HEK293 (cell line): Measurements from ENCODE around the gene FANCE.

Experiments used
- CTCF ChIA-PET: fragments of 350-600 bp; formaldehyde crosslinking; extraction: SDS; loops from one replicate; lab custom pipeline; 2021; ENCODE audit warnings: antibody characterized with exemption; lab: Yijun Ruan, JAX
- POLR2A ChIA-PET: fragments of 300-600 bp; formaldehyde crosslinking; extraction: SDS; loops from one replicate; lab custom pipeline; 2020; ENCODE audit warnings: antibody characterized with exemption, inconsistent platforms; lab: Yijun Ruan, JAX
- H3K27ac ChIP-seq: fragments of 200-500 bp; sonication (Bioruptor generic); 2 replicates; pipeline ENCODE4 v1.5.1; 2014; ENCODE audit warnings: low read depth, low read length, control low read depth, inconsistent platforms; ENCODE audit errors: extremely low read depth
- H3K36me3 ChIP-seq, 2 experiments: fragments of 200-500 bp in 1 of 2; sonication (Bioruptor generic) in 1 of 2; 1 replicate in 1 of 2; 2 replicates in 1 of 2; pipeline ENCODE4 v1.5.1; 2014 to 2017; ENCODE audit warnings: inconsistent platforms in 2 of 2, low read length in 2 of 2; ENCODE audit not compliant: control insufficient read depth in 2 of 2, insufficient read depth in 1 of 2
- H3K4me1 ChIP-seq: fragments of 200-500 bp; sonication (Bioruptor generic); 2 replicates; pipeline ENCODE4 v1.5.1; 2014; ENCODE audit warnings: mild to moderate bottlenecking, low read length, inconsistent platforms; ENCODE audit not compliant: control insufficient read depth, insufficient read depth
- H3K4me3 ChIP-seq: 2 replicates; pipeline ENCODE4 v1.5.1; 2011; ENCODE audit warnings: low read depth, mild to moderate bottlenecking, control low read depth, low read length, moderate library complexity
- H3K9me3 ChIP-seq: fragments of 200-500 bp; sonication (Bioruptor generic); 2 replicates; pipeline ENCODE4 v1.5.1; 2014; ENCODE audit warnings: low read depth, low read length, inconsistent platforms; ENCODE audit not compliant: control insufficient read depth, insufficient read depth
- GLI2 ChIP-seq: fragments of 450-650 bp; formaldehyde crosslinking; IDR thresholded peaks from 2 replicates; pipeline ENCODE4; 2017; ENCODE audit warnings: missing biosample characterization, missing genetic modification characterization, low read depth, borderline replicate concordance
- MZF1 ChIP-seq: fragments of 450-650 bp; formaldehyde crosslinking; IDR thresholded peaks from 2 replicates; pipeline ENCODE4 v1.5.1; 2017; ENCODE audit warnings: missing biosample characterization, missing genetic modification characterization, borderline replicate concordance
- REPIN1 ChIP-seq: fragments of 450-650 bp; formaldehyde crosslinking; IDR thresholded peaks from 2 replicates; pipeline ENCODE4 v1.5.1; 2017; ENCODE audit warnings: missing biosample characterization, missing genetic modification characterization, low read depth
- SP2 ChIP-seq: fragments of 450-650 bp; formaldehyde crosslinking; IDR thresholded peaks from 2 replicates; pipeline ENCODE4 v1.5.1; 2016; ENCODE audit warnings: missing biosample characterization, missing genetic modification characterization
- SP3 ChIP-seq: fragments of 450-650 bp; formaldehyde crosslinking; IDR thresholded peaks from 2 replicates; pipeline ENCODE4 v1.5.1; 2016; ENCODE audit warnings: missing biosample characterization, missing genetic modification characterization
- ZBTB20 ChIP-seq: fragments of 450-650 bp; formaldehyde crosslinking; IDR thresholded peaks from 2 replicates; pipeline ENCODE4 v1.5.1; 2016; ENCODE audit warnings: missing biosample characterization, missing genetic modification characterization
- ZBTB48 ChIP-seq: fragments of 450-650 bp; formaldehyde crosslinking; IDR thresholded peaks from 2 replicates; pipeline ENCODE4 v1.5.1; 2016; ENCODE audit warnings: missing biosample characterization, missing genetic modification characterization
- ZBTB8A ChIP-seq: fragments of 450-650 bp; formaldehyde crosslinking; IDR thresholded peaks from 2 replicates; pipeline ENCODE4 v1.5.1; 2016; ENCODE audit warnings: missing biosample characterization, missing genetic modification characterization
- ZFP3 ChIP-seq: fragments of 450-650 bp; formaldehyde crosslinking; IDR thresholded peaks from 2 replicates; pipeline ENCODE4 v1.5.1; 2016; ENCODE audit warnings: low read depth, missing biosample characterization, missing genetic modification characterization
- ZNF121 ChIP-seq: fragments of 450-650 bp; formaldehyde crosslinking; IDR thresholded peaks from 2 replicates; pipeline ENCODE4 v1.5.1; 2016; ENCODE audit warnings: missing biosample characterization, missing genetic modification characterization
- ZNF239 ChIP-seq: fragments of 450-650 bp; formaldehyde crosslinking; IDR thresholded peaks from 2 replicates; pipeline ENCODE4 v1.5.1; 2016; ENCODE audit warnings: missing biosample characterization, missing genetic modification characterization
- ZNF274 ChIP-seq, 2 experiments: fragments of 200-500 bp in 1 of 2; fragments of 450-650 bp in 1 of 2; sonication (Bioruptor generic) in 1 of 2; formaldehyde crosslinking in 1 of 2; IDR thresholded peaks; 2 replicates each; pipeline versions ENCODE4 v1.5.1 to v1.6.1; 2014 to 2016; ENCODE audit warnings: borderline replicate concordance in 1 of 2, inconsistent platforms in 1 of 2, low read length in 1 of 2, missing biosample characterization in 1 of 2, missing genetic modification characterization in 1 of 2
- ZNF335 ChIP-seq: fragments of 450-650 bp; formaldehyde crosslinking; conservative IDR thresholded peaks from 2 replicates; pipeline ENCODE4 v1.5.1; 2016; ENCODE audit warnings: missing biosample characterization, missing genetic modification characterization
- ZNF404 ChIP-seq: fragments of 450-650 bp; formaldehyde crosslinking; IDR thresholded peaks from 2 replicates; pipeline ENCODE4 v1.5.1; 2017; ENCODE audit warnings: missing biosample characterization, missing genetic modification characterization
- ZNF521 ChIP-seq: fragments of 450-650 bp; formaldehyde crosslinking; IDR thresholded peaks from 2 replicates; pipeline ENCODE4 v1.5.1; 2017; ENCODE audit warnings: missing biosample characterization, mild to moderate bottlenecking, missing genetic modification characterization
- ZNF571 ChIP-seq: fragments of 450-650 bp; formaldehyde crosslinking; IDR thresholded peaks from 2 replicates; pipeline ENCODE4 v1.5.0; 2017; ENCODE audit warnings: missing biosample characterization, missing genetic modification characterization
- ZNF660 ChIP-seq: fragments of 450-650 bp; IDR thresholded peaks from 2 replicates; pipeline ENCODE4 v1.5.1; 2018; ENCODE audit warnings: missing biosample characterization, mild to moderate bottlenecking, missing genetic modification characterization
- ZNF677 ChIP-seq: fragments of 450-650 bp; IDR thresholded peaks from 2 replicates; pipeline ENCODE4 v1.5.0; 2018; ENCODE audit warnings: missing biosample characterization, mild to moderate bottlenecking, missing genetic modification characterization, moderate library complexity
- ZNF785 ChIP-seq: fragments of 450-650 bp; formaldehyde crosslinking; IDR thresholded peaks from 2 replicates; pipeline ENCODE4 v1.5.1; 2016; ENCODE audit warnings: missing biosample characterization, missing genetic modification characterization
- ZSCAN23 ChIP-seq: fragments of 450-650 bp; formaldehyde crosslinking; IDR thresholded peaks from 2 replicates; pipeline ENCODE4 v1.5.1; 2016; ENCODE audit warnings: missing biosample characterization, missing genetic modification characterization
- ZSCAN30 ChIP-seq: fragments of 450-650 bp; IDR thresholded peaks from 2 replicates; pipeline ENCODE4 v1.5.1; 2018; ENCODE audit warnings: missing biosample characterization, mild to moderate bottlenecking, missing genetic modification characterization, moderate library complexity
- TF ChIP-seq, protein P1 (sequence below): fragments of 450-650 bp; formaldehyde crosslinking; IDR thresholded peaks from 2 replicates; pipeline ENCODE4 v1.5.0; 2017; ENCODE audit warnings: missing biosample characterization, missing genetic modification characterization, borderline replicate concordance
- TF ChIP-seq, protein P2 (sequence below): fragments of 450-650 bp; formaldehyde crosslinking; IDR thresholded peaks from 2 replicates; pipeline ENCODE4 v1.5.1; 2017; ENCODE audit warnings: missing biosample characterization, missing genetic modification characterization
- TF ChIP-seq, protein P3 (sequence below): fragments of 450-650 bp; formaldehyde crosslinking; IDR thresholded peaks from 2 replicates; pipeline ENCODE4 v1.5.1; 2016; ENCODE audit warnings: missing biosample characterization, missing genetic modification characterization

Gene FANCE

DNA sequence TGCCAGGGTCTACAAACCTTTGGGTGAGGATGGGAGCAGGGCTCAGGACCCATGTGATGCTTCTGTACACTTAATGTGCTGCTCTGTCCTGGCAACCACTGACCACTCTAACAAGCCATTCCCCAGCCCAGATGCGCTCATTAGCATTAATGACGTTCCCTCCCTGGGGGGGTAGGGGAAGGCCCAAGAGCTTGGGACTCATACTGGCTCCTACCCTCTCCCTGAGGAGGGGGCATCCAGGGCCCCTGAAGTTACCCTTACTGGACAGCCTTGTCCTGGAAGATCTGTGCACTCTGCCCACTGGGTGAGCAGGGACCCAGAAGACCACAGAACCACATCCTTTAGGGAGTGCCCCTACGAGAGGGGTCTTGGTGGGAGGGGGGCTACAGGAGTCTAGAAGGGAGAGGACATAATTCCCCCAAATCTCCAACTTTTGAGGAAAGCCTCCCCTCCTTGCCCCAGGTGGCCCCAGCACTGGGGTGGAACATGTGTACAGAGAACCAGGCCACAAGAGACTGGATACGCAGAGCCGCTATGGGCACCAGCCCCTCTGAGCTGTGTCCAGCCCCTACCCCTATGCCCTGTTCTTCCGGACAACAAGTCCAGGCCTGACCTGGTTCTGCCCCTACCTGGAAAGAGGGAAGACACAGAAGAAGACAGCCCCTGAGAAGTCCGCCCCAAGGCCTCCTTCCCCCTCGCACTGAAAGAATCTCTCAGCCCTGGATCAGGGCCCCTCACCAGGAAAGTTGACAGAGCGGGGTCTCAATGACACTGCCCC lies 43.3 kb downstream of the FANCE start:
- Histone ChIP-seq H3K4me3 (peak overlapping the region; percentile 73), H3K4me1 (peaks cover 12% of the 10 kb centered on the region), H3K27ac (no peak overlapping the region; the same call in 1 of the 2 replicates), H3K36me3 (peaks cover 0 to 4% of the 10 kb centered on the region in 2 experiments; a peak in 1 of 3 replicates), H3K9me3 (no peaks in the 10 kb centered on the region)
- ChIA-PET CTCF (interaction anchor here (0.6 to 1.1 kb wide), 3 partner anchors 9 to 242 kb away, joined by 3 to 4 read pairs (median 3); partner anchors contain the start of gene ARMC12), POLR2A (interaction anchor here (0.6 to 4.3 kb wide), 7 partner anchors 8 to 175 kb away, joined by 3 to 40 read pairs (median 6); partner anchors contain the start of gene RPL10A)
- TF ChIP-seq, protein P1, sequence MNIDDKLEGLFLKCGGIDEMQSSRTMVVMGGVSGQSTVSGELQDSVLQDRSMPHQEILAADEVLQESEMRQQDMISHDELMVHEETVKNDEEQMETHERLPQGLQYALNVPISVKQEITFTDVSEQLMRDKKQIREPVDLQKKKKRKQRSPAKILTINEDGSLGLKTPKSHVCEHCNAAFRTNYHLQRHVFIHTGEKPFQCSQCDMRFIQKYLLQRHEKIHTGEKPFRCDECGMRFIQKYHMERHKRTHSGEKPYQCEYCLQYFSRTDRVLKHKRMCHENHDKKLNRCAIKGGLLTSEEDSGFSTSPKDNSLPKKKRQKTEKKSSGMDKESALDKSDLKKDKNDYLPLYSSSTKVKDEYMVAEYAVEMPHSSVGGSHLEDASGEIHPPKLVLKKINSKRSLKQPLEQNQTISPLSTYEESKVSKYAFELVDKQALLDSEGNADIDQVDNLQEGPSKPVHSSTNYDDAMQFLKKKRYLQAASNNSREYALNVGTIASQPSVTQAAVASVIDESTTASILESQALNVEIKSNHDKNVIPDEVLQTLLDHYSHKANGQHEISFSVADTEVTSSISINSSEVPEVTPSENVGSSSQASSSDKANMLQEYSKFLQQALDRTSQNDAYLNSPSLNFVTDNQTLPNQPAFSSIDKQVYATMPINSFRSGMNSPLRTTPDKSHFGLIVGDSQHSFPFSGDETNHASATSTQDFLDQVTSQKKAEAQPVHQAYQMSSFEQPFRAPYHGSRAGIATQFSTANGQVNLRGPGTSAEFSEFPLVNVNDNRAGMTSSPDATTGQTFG (tag by site-specific recombination) = no peak
- TF ChIP-seq ZNF239 (no peak), ZNF571 (tag by site-specific recombination) (no peak), ZNF785 (tag by site-specific recombination) (no peak)

DNA sequence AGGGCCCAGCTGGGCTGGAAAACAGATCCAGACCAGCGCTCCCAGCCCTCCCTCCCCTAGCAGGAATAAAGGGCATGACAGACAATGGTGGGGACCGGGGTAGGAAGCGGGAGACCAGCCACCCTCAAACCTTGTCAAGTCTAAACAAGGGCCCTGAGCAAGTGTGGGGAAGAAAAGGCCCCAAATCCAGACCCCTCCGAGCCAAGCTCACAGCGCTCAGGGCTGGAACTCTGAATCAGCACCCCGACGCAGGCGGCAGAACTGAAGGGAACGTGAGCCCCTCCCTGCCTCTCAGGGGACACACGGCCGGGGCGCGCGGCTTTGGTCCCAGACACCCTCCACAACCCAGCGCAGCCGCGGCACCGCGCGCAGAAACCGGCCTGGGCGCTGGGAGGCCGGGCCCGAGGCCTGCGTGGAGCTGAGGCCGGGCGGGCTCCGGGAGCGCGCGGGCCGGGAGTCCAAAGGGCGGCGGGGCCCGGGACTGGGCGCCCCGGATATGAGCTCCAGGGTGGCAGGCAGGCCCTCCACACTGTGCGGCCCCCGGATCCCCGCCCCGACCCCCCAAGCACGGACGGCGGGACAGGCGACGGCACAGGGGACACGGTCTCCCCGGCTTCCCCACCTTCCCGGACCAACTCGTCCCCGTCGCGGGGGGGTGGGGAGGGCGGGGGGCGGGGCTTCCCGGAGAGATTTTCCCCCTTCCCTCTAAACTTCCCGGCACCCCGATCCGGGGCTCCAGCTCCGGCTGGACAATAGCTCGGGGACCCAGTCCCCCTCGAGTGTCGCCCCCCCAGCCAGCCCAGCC lies 44.1 kb downstream of the FANCE start:
- H3K27ac ChIP-seq = peak overlapping the region; percentile 38; the same call in 1 of the 2 replicates
- H3K4me3 ChIP-seq = peak overlapping the region; percentile 73
- ChIA-PET POLR2A (interaction anchor here (1.0 to 4.3 kb wide), 10 partner anchors 9 to 237 kb away, joined by 3 to 40 read pairs (median 4); partner anchors contain the start of genes RPL10A and ZNF76), CTCF (interaction anchor here (0.6 to 1.1 kb wide), 5 partner anchors 9 to 240 kb away, joined by 3 to 8 read pairs (median 3); no protein-coding TSS in a partner anchor)
- no peaks in the 10 kb centered on the region for H3K9me3 ChIP-seq
- H3K36me3 ChIP-seq = peaks cover 0 to 4% of the 10 kb centered on the region in 2 experiments; a peak in 1 of 3 replicates
- peaks cover 8% of the 10 kb centered on the region for H3K4me1 ChIP-seq
- TF ChIP-seq REPIN1 (tag by site-specific recombination) (no peak), MZF1 (tag by site-specific recombination) (no peak), ZBTB48 (tag by site-specific recombination) (peak; percentile 65), ZSCAN30 (tag by site-specific recombination) (no peak), SP3 (tag by site-specific recombination) (peak; percentile 49), ZNF404 (tag by site-specific recombination) (no peak), ZFP3 (tag by site-specific recombination) (no peak), ZNF660 (tag by site-specific recombination) (peak; percentile 61; the same call in 1 of the 2 replicates), GLI2 (no peak), ZNF274 (IDR thresholded peaks at IDR 0.05; ENCODE audit: low read length) (no peak), ZNF274 (tag by site-specific recombination; IDR thresholded peaks at IDR 0.05; ENCODE audit: borderline replicate concordance) (no peak), ZNF521 (tag by site-specific recombination) (no peak), ZNF677 (tag by site-specific recombination) (no peak), ZBTB20 (tag by site-specific recombination) (peak; percentile 79), SP2 (no peak; the same call in 1 of the 2 replicates), ZNF335 (peak; percentile 53), ZBTB8A (tag by site-specific recombination) (peak; percentile 79), ZNF121 (tag by site-specific recombination) (peak; percentile 96), ZSCAN23 (no peak)
- TF ChIP-seq, protein P2, sequence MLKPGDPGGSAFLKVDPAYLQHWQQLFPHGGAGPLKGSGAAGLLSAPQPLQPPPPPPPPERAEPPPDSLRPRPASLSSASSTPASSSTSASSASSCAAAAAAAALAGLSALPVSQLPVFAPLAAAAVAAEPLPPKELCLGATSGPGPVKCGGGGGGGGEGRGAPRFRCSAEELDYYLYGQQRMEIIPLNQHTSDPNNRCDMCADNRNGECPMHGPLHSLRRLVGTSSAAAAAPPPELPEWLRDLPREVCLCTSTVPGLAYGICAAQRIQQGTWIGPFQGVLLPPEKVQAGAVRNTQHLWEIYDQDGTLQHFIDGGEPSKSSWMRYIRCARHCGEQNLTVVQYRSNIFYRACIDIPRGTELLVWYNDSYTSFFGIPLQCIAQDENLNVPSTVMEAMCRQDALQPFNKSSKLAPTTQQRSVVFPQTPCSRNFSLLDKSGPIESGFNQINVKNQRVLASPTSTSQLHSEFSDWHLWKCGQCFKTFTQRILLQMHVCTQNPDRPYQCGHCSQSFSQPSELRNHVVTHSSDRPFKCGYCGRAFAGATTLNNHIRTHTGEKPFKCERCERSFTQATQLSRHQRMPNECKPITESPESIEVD (tag by site-specific recombination) = no peak
- TF ChIP-seq, protein P3, sequence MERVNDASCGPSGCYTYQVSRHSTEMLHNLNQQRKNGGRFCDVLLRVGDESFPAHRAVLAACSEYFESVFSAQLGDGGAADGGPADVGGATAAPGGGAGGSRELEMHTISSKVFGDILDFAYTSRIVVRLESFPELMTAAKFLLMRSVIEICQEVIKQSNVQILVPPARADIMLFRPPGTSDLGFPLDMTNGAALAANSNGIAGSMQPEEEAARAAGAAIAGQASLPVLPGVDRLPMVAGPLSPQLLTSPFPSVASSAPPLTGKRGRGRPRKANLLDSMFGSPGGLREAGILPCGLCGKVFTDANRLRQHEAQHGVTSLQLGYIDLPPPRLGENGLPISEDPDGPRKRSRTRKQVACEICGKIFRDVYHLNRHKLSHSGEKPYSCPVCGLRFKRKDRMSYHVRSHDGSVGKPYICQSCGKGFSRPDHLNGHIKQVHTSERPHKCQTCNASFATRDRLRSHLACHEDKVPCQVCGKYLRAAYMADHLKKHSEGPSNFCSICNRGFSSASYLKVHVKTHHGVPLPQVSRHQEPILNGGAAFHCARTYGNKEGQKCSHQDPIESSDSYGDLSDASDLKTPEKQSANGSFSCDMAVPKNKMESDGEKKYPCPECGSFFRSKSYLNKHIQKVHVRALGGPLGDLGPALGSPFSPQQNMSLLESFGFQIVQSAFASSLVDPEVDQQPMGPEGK (tag by site-specific recombination) = peak; percentile 83
